ENCODE data around the gene SEMG2. TPM values are rescaled to one million over a fixed set of nuclear protein-coding genes. Genes with fewer than 3 reads are reported as not detected.

Gene SEMG2
- total RNA-seq, 6 donors from 2014 or later: not detected

DNA sequence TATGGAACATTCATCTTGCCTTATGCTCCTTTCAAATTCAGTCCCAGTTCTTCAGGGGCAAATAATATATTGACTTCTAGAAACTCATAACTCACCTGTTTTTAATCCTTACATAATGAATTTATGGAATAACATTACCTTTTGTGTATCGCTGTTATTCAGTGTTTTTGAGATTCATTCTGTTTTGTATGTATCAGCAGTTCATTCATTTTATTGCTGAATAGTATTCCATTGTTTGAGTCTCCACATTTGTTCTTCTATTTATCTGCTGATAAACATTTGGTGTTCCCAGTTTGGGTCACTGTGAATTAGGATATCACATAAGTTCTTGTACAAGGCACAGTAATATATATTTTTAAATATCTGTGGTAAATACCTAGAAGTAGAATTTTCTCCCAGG, 5.1 kb downstream of the SEMG2 start:
- no peak for DNase-seq
- Histone ChIP-seq H3K27me3 (no peaks in the 10 kb centered on the region), H3K4me1 (no peaks in the 10 kb centered on the region), H3K4me3 (no peak overlapping the region), H3K27ac (no peak overlapping the region), H3K36me3 (no peaks in the 10 kb centered on the region), H3K9me3 (no peaks in the 10 kb centered on the region)
- WGBS, 2 donors: 83 to 89% methylated on average over 1 of the region's 1 CpG
- TF ChIP-seq POLR2AphosphoS5 (IDR thresholded peaks at IDR 0.05) (no peak), POLR2A (IDR thresholded peaks at IDR 0.05) (no peak), EP300 (IDR thresholded peaks at IDR 0.05) (no peak)
- TF ChIP-seq, protein P1, sequence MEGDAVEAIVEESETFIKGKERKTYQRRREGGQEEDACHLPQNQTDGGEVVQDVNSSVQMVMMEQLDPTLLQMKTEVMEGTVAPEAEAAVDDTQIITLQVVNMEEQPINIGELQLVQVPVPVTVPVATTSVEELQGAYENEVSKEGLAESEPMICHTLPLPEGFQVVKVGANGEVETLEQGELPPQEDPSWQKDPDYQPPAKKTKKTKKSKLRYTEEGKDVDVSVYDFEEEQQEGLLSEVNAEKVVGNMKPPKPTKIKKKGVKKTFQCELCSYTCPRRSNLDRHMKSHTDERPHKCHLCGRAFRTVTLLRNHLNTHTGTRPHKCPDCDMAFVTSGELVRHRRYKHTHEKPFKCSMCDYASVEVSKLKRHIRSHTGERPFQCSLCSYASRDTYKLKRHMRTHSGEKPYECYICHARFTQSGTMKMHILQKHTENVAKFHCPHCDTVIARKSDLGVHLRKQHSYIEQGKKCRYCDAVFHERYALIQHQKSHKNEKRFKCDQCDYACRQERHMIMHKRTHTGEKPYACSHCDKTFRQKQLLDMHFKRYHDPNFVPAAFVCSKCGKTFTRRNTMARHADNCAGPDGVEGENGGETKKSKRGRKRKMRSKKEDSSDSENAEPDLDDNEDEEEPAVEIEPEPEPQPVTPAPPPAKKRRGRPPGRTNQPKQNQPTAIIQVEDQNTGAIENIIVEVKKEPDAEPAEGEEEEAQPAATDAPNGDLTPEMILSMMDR (IDR thresholded peaks at IDR 0.05): no peak
- no peak for ATAC-seq (ENCODE audit: low FRiP score in 2 of 2)

DNA sequence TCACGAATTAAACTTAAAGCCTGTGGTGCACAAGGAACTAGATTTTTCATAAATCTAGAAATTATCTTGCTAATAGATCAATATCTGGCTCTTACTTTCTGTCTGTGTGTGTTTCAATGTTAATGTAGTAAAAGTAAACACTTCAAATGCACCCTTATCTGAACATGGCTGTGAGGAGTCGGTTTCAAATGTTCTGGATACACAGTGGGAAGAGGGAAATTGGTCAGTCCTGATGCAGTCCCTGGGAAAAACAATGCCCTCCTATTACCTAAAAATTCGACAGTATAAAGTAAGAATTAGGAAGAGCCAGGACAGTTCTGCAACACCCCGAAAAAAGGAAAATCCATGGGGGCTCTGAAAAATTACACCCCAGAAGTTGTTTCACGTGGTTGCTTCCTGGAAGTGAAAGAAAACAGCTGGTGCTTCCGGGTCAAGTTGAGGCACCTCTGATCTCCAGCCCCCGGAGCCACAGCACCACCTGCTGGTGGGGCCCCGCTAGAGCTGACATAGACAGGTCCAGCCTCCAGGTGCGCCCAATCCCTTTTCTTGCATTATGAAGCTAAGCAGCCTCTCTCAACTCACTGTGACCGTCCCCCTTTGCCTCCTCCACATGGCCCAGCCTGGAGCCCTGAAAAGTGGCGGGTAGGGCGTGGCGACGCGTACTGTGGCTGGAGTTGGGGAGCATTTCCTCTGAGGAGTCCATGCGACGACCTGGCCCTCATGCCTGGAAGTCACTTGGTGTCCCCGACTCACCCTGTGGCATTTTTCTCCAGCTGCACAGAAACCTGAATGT, 8.3 kb downstream of the SEMG2 start:
- TF ChIP-seq, protein P1 (IDR thresholded peaks at IDR 0.05): peak; percentile 31 to 69 (median 56)
- TF ChIP-seq POLR2AphosphoS5 (IDR thresholded peaks at IDR 0.05): no peak
- peak in 1 of 2 donors; percentile 83 for ATAC-seq (ENCODE audit: low FRiP score in 2 of 2)
- Histone ChIP-seq H3K36me3 (no peaks in the 10 kb centered on the region), H3K4me3 (no peak overlapping the region), H3K27me3 (no peaks in the 10 kb centered on the region), H3K4me1 (no peaks in the 10 kb centered on the region), H3K27ac (no peak overlapping the region), H3K9me3 (peaks cover 0 to 2% (median 0%) of the 10 kb centered on the region in 4 donors)
- peak; percentile 69 to 87 for DNase-seq
- 62 to 70% methylated on average over 17 to 18 of the region's 18 CpGs for WGBS, 2 donors

DNA sequence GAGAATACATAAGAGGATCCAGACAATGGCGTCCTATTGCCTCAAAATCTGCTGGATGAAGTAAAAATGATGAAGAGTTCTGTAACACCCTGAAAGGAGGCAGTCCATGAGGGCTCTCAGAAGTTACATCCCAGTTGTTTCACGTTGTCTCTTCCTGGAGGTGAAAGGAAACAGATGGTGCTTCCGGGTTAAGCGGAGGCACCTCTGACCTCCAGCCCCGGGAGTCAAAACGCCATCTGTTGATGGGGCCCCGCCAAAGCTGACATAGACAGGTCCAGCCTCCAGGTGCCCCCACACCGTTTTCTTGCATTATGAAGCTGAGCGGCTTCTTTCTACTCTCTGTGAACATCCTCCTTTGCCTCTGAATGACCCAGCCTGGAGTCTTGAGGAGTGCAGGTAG, 9.5 kb downstream of the SEMG2 start:
- Histone ChIP-seq H3K27me3 (no peaks in the 10 kb centered on the region), H3K4me3 (no peak overlapping the region), H3K27ac (no peak overlapping the region), H3K4me1 (no peaks in the 10 kb centered on the region), H3K9me3 (peaks cover 0 to 6% (median 0%) of the 10 kb centered on the region in 4 donors), H3K36me3 (no peaks in the 10 kb centered on the region)
- ATAC-seq (ENCODE audit: low FRiP score in 2 of 2) (no peak), DNase-seq (no peak)
- 65 to 75% methylated on average over 9 of the region's 9 CpGs for WGBS, 2 donors
- no peak for TF ChIP-seq EP300 (IDR thresholded peaks at IDR 0.05)
- no peak for TF ChIP-seq POLR2A (IDR thresholded peaks at IDR 0.05)
- TF ChIP-seq, protein P1 (IDR thresholded peaks at IDR 0.05): no peak
- no peak for TF ChIP-seq POLR2AphosphoS5 (IDR thresholded peaks at IDR 0.05)

DNA sequence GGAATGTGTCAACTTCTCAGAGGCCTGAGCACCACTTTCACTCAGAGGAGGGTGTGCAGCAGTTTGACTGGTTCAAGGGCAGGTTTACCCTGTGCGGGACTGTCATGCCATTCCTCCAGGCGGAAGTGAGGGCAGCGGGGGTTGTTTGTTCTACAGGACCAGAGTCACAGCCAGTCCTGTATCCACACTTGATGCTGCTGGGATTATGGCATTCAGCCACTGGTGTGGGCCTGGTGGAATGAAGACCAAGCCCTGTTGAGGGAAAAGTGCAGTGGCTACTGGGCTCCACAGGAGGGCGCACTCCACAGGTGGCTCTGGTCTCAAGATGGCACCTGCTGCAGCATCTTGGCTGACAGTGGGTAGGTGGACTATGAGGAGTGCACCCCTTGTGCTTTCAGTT, 14.8 kb downstream of the SEMG2 start:
- H3K4me3 ChIP-seq: no peak overlapping the region
- TF ChIP-seq POLR2AphosphoS5 (IDR thresholded peaks at IDR 0.05) (peak in 1 of 2 donors; percentile 39), EP300 (IDR thresholded peaks at IDR 0.05) (no peak), POLR2A (IDR thresholded peaks at IDR 0.05) (no peak)
- TF ChIP-seq, protein P1 (IDR thresholded peaks at IDR 0.05): peak; percentile 28 to 80 (median 59)
- no peaks in the 10 kb centered on the region for H3K27me3 ChIP-seq
- WGBS, 2 donors: 47 to 73% methylated on average over 2 to 4 of the region's 4 CpGs
- H3K27ac ChIP-seq: no peak overlapping the region
- H3K4me1 ChIP-seq: no peaks in the 10 kb centered on the region
- peak; percentile 42 to 94 for ATAC-seq (ENCODE audit: low FRiP score in 2 of 2)
- DNase-seq: peak in 1 of 2 donors; percentile 85
- H3K36me3 ChIP-seq: no peaks in the 10 kb centered on the region
- H3K9me3 ChIP-seq: peaks cover 0 to 6% (median 0%) of the 10 kb centered on the region in 4 donors

DNA sequence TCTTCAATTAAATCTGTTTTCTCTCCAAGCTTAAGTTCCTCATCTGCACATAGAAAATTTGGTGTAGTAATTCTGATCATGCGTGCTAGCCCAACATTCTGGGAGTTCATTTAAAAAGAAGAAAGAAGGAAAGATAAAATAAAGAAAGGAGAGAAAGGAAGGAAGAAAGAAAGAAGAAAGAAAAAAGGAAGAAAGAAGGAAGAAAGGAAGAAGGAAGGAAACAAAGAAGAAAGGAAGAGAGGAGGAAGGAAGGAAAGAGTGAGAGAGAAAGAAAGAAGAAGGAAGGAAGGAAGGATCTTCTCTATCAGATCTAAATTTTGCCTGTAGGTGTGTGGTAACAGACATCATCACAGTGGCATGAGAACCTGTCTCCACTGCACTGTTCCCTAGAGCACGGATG, 17.0 kb downstream of the SEMG2 start:
- no peak overlapping the region for H3K27ac ChIP-seq
- no peaks in the 10 kb centered on the region for H3K4me1 ChIP-seq
- ATAC-seq (ENCODE audit: low FRiP score in 2 of 2) (no peak), DNase-seq (no peak)
- no peak overlapping the region for H3K4me3 ChIP-seq
- WGBS, 2 donors: 83 to 98% methylated on average over 2 of the region's 2 CpGs
- no peaks in the 10 kb centered on the region for H3K27me3 ChIP-seq
- H3K9me3 ChIP-seq: peaks cover 0 to 6% (median 0%) of the 10 kb centered on the region in 4 donors
- H3K36me3 ChIP-seq: no peaks in the 10 kb centered on the region
- TF ChIP-seq EP300 (IDR thresholded peaks at IDR 0.05) (no peak), POLR2AphosphoS5 (IDR thresholded peaks at IDR 0.05) (no peak), POLR2A (IDR thresholded peaks at IDR 0.05) (no peak)
- TF ChIP-seq, protein P1 (IDR thresholded peaks at IDR 0.05): no peak

All from upper lobe of left lung (tissue), 6 donors.